HL-60/S4 (cell line): ENCODE measurements around the gene BICRA.
"Not testable (repeated sequence)": the region's sequence is repeated elsewhere in the genome, so short reads cannot be mapped to it uniquely, and the experiment has no call there.

ENCODE experiments used
- in situ Hi-C: fragments of 300-500 bp; cut with MboI; formaldehyde crosslinking; loops from 2 replicates; pipeline ENCODE4 v1.14.3; 2022; ENCODE audit warnings: low sequenced_read_pairs

Gene BICRA

GRCh38 chr19:47626238-47626637 is 17.3 kb downstream of the BICRA start:
- in situ Hi-C loops = no loop called here

GRCh38 chr19:47628078-47628771 is 19.3 kb downstream of the BICRA start:
- in situ Hi-C loops = no loop called here

- in situ Hi-C loops = no loop called here
Observed at GRCh38 chr19:47630594-47630993, 21.7 kb downstream of the BICRA start.

- in situ Hi-C loops = no loop called here
Observed at GRCh38 chr19:47631681-47632446, 22.9 kb downstream of the BICRA start.

- in situ Hi-C loops = no loop called here
Observed at GRCh38 chr19:47633517-47633916, 24.6 kb downstream of the BICRA start.

- in situ Hi-C loops = no loop called here
Observed at GRCh38 chr19:47633996-47634395, 25.1 kb downstream of the BICRA start.

- in situ Hi-C loops = not testable (repeated sequence)
Observed at GRCh38 chr19:47635152-47635754, 26.3 kb downstream of the BICRA start.

- in situ Hi-C loops = no loop called here
Observed at GRCh38 chr19:47637550-47637949, 28.6 kb downstream of the BICRA start.

GRCh38 chr19:47641891-47642485 is 33.1 kb downstream of the BICRA start:
- in situ Hi-C loops = no loop called here

GRCh38 chr19:47643281-47643680 is 34.3 kb downstream of the BICRA start:
- in situ Hi-C loops = no loop called here

GRCh38 chr19:47644199-47644598 is 35.3 kb downstream of the BICRA start:
- in situ Hi-C loops = no loop called here

GRCh38 chr19:47644743-47645482 is 36.0 kb downstream of the BICRA start:
- in situ Hi-C loops = no loop called here

- in situ Hi-C loops = no loop called here
Observed at GRCh38 chr19:47646924-47647323, 38.0 kb downstream of the BICRA start.

- in situ Hi-C loops = no loop called here
Observed at GRCh38 chr19:47649588-47649987, 40.7 kb downstream of the BICRA start.

- in situ Hi-C loops = no loop called here
Observed at GRCh38 chr19:47650700-47651099, 41.8 kb downstream of the BICRA start.

GRCh38 chr19:47651132-47651531 is 42.2 kb downstream of the BICRA start:
- in situ Hi-C loops = no loop called here

- in situ Hi-C loops = no loop called here
Observed at GRCh38 chr19:47651691-47652090, 42.8 kb downstream of the BICRA start.

- in situ Hi-C loops = no loop called here
Observed at GRCh38 chr19:47652285-47652684, 43.4 kb downstream of the BICRA start.

- in situ Hi-C loops = no loop called here
Observed at GRCh38 chr19:47653856-47654255, 44.9 kb downstream of the BICRA start.

- in situ Hi-C loops = no loop called here
Observed at GRCh38 chr19:47657719-47658118, 48.8 kb downstream of the BICRA start.
